SU-DHL-6 (cell line): ENCODE results near the gene ZCCHC13.

Source experiments
- EZH2phosphoT487 ChIP-seq: fragments of 200-600 bp; sonication (generic), shearing (Covaris generic); conservative IDR thresholded peaks from 2 replicates; pipeline ENCODE4 v1.6.1; 2018; ENCODE audit warnings: mild to moderate bottlenecking, antibody characterized with exemption, low read length, moderate library complexity, mixed read lengths
- TF ChIP-seq, protein P1 (sequence below): fragments of 200-600 bp; sonication (generic); IDR thresholded peaks from one replicate; pipeline ENCODE4 v1.5.1; 2017; ENCODE audit warnings: antibody characterized with exemption, mild to moderate bottlenecking, low read length, moderate library complexity; ENCODE audit not compliant: insufficient read depth, poor library complexity, severe bottlenecking

GRCh38 chrX:74280759-74281158, 23.2 kb upstream of the ZCCHC13 start:
- TF ChIP-seq, protein P1, sequence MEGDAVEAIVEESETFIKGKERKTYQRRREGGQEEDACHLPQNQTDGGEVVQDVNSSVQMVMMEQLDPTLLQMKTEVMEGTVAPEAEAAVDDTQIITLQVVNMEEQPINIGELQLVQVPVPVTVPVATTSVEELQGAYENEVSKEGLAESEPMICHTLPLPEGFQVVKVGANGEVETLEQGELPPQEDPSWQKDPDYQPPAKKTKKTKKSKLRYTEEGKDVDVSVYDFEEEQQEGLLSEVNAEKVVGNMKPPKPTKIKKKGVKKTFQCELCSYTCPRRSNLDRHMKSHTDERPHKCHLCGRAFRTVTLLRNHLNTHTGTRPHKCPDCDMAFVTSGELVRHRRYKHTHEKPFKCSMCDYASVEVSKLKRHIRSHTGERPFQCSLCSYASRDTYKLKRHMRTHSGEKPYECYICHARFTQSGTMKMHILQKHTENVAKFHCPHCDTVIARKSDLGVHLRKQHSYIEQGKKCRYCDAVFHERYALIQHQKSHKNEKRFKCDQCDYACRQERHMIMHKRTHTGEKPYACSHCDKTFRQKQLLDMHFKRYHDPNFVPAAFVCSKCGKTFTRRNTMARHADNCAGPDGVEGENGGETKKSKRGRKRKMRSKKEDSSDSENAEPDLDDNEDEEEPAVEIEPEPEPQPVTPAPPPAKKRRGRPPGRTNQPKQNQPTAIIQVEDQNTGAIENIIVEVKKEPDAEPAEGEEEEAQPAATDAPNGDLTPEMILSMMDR: no peak
- TF ChIP-seq EZH2phosphoT487: no peak
